GM12878 (cell line): ENCODE data around the gene ESRRG. TPM values are rescaled to one million over a fixed set of nuclear protein-coding genes. Genes with fewer than 3 reads are reported as not detected.

ENCODE experiments used
- ATAC-seq: fragments of 200-7000 bp; cut with Tn5 transposase; 3 replicates; pipeline ENCODE4 v1.9.1; 2020; ENCODE audit warnings: mild to moderate bottlenecking, moderate library complexity
- BruUV-seq: library from RNA; stranded (reverse); fragments of 400-500 nt; replicated peaks from 2 replicates; lab custom pipeline; 2021; lab: Mats Ljungman, UMichigan
- CTCF ChIA-PET: fragments of 300-600 bp; sonication (Branson Sonifier 250); formaldehyde crosslinking; extraction: SDS; loops from one replicate; lab custom pipeline; 2021; ENCODE audit warnings: inconsistent platforms; lab: Yijun Ruan, JAX
- POLR2A ChIA-PET: fragments of 350-600 bp; formaldehyde crosslinking; extraction: SDS; loops from one replicate; lab custom pipeline; 2021; ENCODE audit warnings: inconsistent platforms; lab: Charles Lee
- RAD21 ChIA-PET: fragments of 300-600 bp; sonication (Branson Sonifier 250); formaldehyde crosslinking; loops from one replicate; lab custom pipeline; 2023; ENCODE audit warnings: antibody characterized with exemption; ENCODE audit not compliant: unreplicated experiment; lab: Charles Lee
- SMC1A ChIA-PET: fragments of 300-600 bp; sonication (Branson Sonifier 250); formaldehyde crosslinking; loops from one replicate; lab custom pipeline; 2023; ENCODE audit not compliant: unreplicated experiment, uncharacterized antibody; lab: Charles Lee
- DNase-seq: peaks from one replicate; pipeline ENCODE4 v3.0.0-alpha.2; 2011; ENCODE audit warnings: low read depth, low spot score
- FAIRE-seq: peaks from 3 replicates; lab custom pipeline; 2011; peaks lifted over from hg19 to GRCh38; lab: Jason Lieb, UNC
- H2AFZ ChIP-seq: 2 replicates; pipeline ENCODE4 v1.6.0; 2011; ENCODE audit warnings: low read depth, low read length, control low read depth; ENCODE audit not compliant: control insufficient read depth
- H3K27ac ChIP-seq: 2 replicates; pipeline ENCODE4 v1.5.1; 2011; ENCODE audit warnings: control low read depth; ENCODE audit not compliant: control insufficient read depth, insufficient read depth
- H3K27me3 ChIP-seq, 2 experiments: replicated peaks in 1 of 2; 2 replicates each; pipeline versions ENCODE4 v1.6.0 to v1.6.1; 2011; ENCODE audit warnings: low read length in 1 of 2; ENCODE audit not compliant: control insufficient read depth in 2 of 2, insufficient read depth in 2 of 2
- H3K36me3 ChIP-seq, 2 experiments: 2 replicates each; pipeline ENCODE4 v1.5.1; 2011; ENCODE audit warnings: low read length in 1 of 2; ENCODE audit not compliant: control insufficient read depth in 2 of 2, insufficient read depth in 2 of 2
- H3K4me1 ChIP-seq: 2 replicates; pipeline ENCODE4 v1.6.1; 2011; ENCODE audit warnings: mild to moderate bottlenecking, low read length, moderate library complexity, mixed read lengths; ENCODE audit not compliant: control insufficient read depth, insufficient read depth
- H3K4me2 ChIP-seq: 2 replicates; pipeline ENCODE4 v1.6.0; 2011; ENCODE audit warnings: control low read depth; ENCODE audit not compliant: control insufficient read depth, insufficient read depth
- H3K4me3 ChIP-seq: fragments of 200-600 bp; sonication (generic); 2 replicates; pipeline ENCODE4 v1.5.1; 2016
- H3K79me2 ChIP-seq: 2 replicates; pipeline ENCODE4 v1.6.0; 2011; ENCODE audit warnings: low read length; ENCODE audit not compliant: control insufficient read depth, insufficient read depth
- H3K9ac ChIP-seq: 2 replicates; pipeline ENCODE4 v1.8.0; 2011; ENCODE audit warnings: low read length, control low read depth, mixed read lengths; ENCODE audit not compliant: control insufficient read depth, insufficient read depth
- H3K9me3 ChIP-seq: replicated peaks from 3 replicates; pipeline ENCODE4 v1.5.1; 2011; ENCODE audit warnings: mild to moderate bottlenecking, low read length; ENCODE audit not compliant: control insufficient read depth, insufficient read depth
- H4K20me1 ChIP-seq: 2 replicates; pipeline ENCODE4 v1.6.0; 2011; ENCODE audit not compliant: control insufficient read depth, insufficient read depth
- FOS ChIP-seq: IDR thresholded peaks from 3 replicates; pipeline ENCODE4 v1.6.1; 2011; ENCODE audit warnings: borderline replicate concordance; ENCODE audit not compliant: insufficient read length; ENCODE audit errors: extremely low read depth
- GABPA ChIP-seq: IDR thresholded peaks from 2 replicates; pipeline ENCODE4 v1.6.1; 2014; ENCODE audit warnings: antibody characterized with exemption, low read depth, mild to moderate bottlenecking, inconsistent platforms
- HSF1 ChIP-seq: fragments of 150-350 bp; IDR thresholded peaks from 2 replicates; pipeline ENCODE4 v1.6.1; 2014; ENCODE audit warnings: mild to moderate bottlenecking, low read depth, low read length
- IRF3 ChIP-seq: fragments of 450-650 bp; IDR thresholded peaks from 2 replicates; pipeline ENCODE4 v1.6.1; 2014; ENCODE audit warnings: mild to moderate bottlenecking
- NBN ChIP-seq: fragments of 450-650 bp; IDR thresholded peaks from 2 replicates; pipeline ENCODE4 v1.6.1; 2016
- NR2C1 ChIP-seq: fragments of 450-650 bp; IDR thresholded peaks from 2 replicates; pipeline ENCODE4 v1.6.1; 2017; ENCODE audit warnings: antibody characterized with exemption, mild to moderate bottlenecking, moderate library complexity
- NR2C2 ChIP-seq: IDR thresholded peaks from 2 replicates; pipeline ENCODE4 v1.6.1; 2011; ENCODE audit warnings: borderline replicate concordance, low read depth; ENCODE audit not compliant: control insufficient read depth, insufficient read length
- RCOR1 ChIP-seq: conservative IDR thresholded peaks from 2 replicates; pipeline ENCODE4 v1.6.1; 2012; ENCODE audit warnings: low read depth, low read length, improper control_type of control experiment
- RFX5 ChIP-seq: IDR thresholded peaks from 2 replicates; pipeline ENCODE4 v1.6.1; 2011; ENCODE audit warnings: low read depth, low read length, improper control_type of control experiment
- SKIL ChIP-seq: fragments of 450-650 bp; IDR thresholded peaks from 2 replicates; pipeline ENCODE4 v1.6.1; 2017; ENCODE audit warnings: mild to moderate bottlenecking, low read depth, inconsistent platforms; ENCODE audit not compliant: poor library complexity, severe bottlenecking
- SMAD1 ChIP-seq: fragments of 450-650 bp; IDR thresholded peaks from 2 replicates; pipeline ENCODE4 v1.6.1; 2018; ENCODE audit warnings: mild to moderate bottlenecking, low read depth; ENCODE audit not compliant: partially characterized antibody
- TAF1 ChIP-seq: IDR thresholded peaks from 2 replicates; pipeline ENCODE4 v1.6.1; 2011; ENCODE audit warnings: mild to moderate bottlenecking, low read depth, low read length, borderline replicate concordance
- TARDBP ChIP-seq: IDR thresholded peaks from 2 replicates; pipeline ENCODE4 v1.6.1; 2016; ENCODE audit warnings: borderline replicate concordance
- WGBS: methylation state at CpG from one replicate; pipeline ENCODE4 v1.1.6; 2016; ENCODE audit warnings: low lambda C conversion rate; ENCODE audit not compliant: insufficient replicate concordance, insufficient coverage; ENCODE audit errors: missing lambda C conversion rate; 5-methylcytosine and 5-hydroxymethylcytosine counted together
- in situ Hi-C: fragments of 300-500 bp; cut with MboI; formaldehyde crosslinking; loops from 9 replicates; pipeline ENCODE4 v1.14.3; 2018; ENCODE audit warnings: mixed read lengths
- intact Hi-C: fragments of 100-400 bp; cut with micrococcal nuclease; formaldehyde crosslinking; loops from one replicate; pipeline ENCODE4 v1.14.2; 2022; ENCODE audit not compliant: unreplicated experiment
- polyA plus RNA-seq, 11 experiments: library from polyadenylated mRNA; depleted of rRNA in 4 of 11; unstranded in 6 of 11; stranded (reverse) in 5 of 11; fragments of >200 nt; fragmentation: Nextera tagmentation in 4 of 11; fragmentation: Illumina TruSeq in 1 of 11; extraction: Ambion mirVana in 4 of 11; extraction: Trizol in 1 of 11; gene quantifications; 1 replicate in 1 of 11; 2 replicates in 10 of 11; pipeline versions ENCODE4 v1.2.1 to v1.2.3, GENCODE V29; 2011 to 2016; ENCODE audit warnings: inconsistent platforms in 2 of 11, missing spikeins in 2 of 11, low read depth in 1 of 11
- total RNA-seq, 4 experiments: library from RNA; depleted of rRNA in 3 of 4; stranded (reverse); fragments of >200 nt in 3 of 4; fragmentation: Illumina TruSeq in 1 of 4; extraction: Trizol in 1 of 4; gene quantifications; 2 replicates each; pipeline versions ENCODE4 v1.2.1 to v1.2.3, GENCODE V29; 2013 to 2021
- TF ChIP-seq, protein P1 (sequence below): IDR thresholded peaks from 2 replicates; pipeline ENCODE4 v1.6.1; 2011; ENCODE audit warnings: borderline replicate concordance, low read depth, mild to moderate bottlenecking, moderate library complexity, low read length; ENCODE audit not compliant: insufficient read depth, poor library complexity, severe bottlenecking

ESRRG gene
- total and polyA plus RNA-seq, 10 of the 15 experiments (the other 5 are each of a cell fraction or from before 2014, with no cell fraction given), result 0.03 TPM; not detected in 9

DNA sequence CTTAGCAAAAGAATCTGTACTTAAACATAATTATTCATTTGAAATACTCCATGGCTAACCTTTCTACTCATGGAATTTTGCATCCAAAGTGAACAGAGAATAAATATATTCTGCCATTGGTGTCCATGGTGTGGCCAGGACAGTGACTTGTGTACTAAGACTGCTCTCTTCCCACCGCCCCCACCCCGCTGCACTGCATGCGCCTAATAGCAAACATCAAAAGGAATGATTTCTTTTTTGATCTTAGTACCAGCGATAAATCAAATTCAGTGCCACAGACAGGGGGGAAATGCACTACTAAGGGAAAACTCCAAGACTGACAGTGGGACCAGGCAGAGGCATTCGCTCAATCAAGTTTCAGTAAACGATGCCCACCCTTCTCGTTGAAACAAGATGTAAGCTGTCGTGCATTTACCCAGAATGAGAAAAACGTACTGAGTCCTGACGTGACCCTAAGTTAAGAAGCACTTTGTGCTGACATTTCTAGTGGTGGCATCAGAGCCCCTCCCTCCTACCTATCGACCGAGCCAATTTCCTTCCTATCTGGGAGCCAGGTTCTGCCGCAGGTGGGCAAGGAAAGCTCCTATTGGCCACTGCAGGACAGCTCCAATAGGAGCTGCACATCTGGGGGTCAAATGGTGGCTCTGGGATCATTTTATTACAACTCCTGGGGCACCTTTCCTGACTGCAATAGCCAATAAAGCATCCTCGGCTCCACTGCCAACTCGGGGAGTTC lies 12.5 kb downstream of the ESRRG start (continued):
- TF ChIP-seq RCOR1 (no peak), NR2C2 (no peak), NBN (no peak), TARDBP (no peak)
- TF ChIP-seq, protein P1, sequence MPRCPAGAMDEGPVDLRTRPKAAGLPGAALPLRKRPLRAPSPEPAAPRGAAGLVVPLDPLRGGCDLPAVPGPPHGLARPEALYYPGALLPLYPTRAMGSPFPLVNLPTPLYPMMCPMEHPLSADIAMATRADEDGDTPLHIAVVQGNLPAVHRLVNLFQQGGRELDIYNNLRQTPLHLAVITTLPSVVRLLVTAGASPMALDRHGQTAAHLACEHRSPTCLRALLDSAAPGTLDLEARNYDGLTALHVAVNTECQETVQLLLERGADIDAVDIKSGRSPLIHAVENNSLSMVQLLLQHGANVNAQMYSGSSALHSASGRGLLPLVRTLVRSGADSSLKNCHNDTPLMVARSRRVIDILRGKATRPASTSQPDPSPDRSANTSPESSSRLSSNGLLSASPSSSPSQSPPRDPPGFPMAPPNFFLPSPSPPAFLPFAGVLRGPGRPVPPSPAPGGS, result no peak
- TF ChIP-seq, all 136 proteins: peak for 0

- 0% methylated on average over 5 of the region's 5 CpGs for WGBS
- no peaks in the 10 kb centered on the region for H3K79me2 ChIP-seq
- no peak overlapping the region for H3K4me2 ChIP-seq
- FAIRE-seq (no peak), ATAC-seq (no peak), DNase-seq (no peak)
- H2AFZ ChIP-seq, result no peak overlapping the region
- no TSS peak for BruUV-seq
- in situ Hi-C loops (no loop called here), intact Hi-C loops (no loop called here)
- ChIA-PET CTCF (interaction anchor here (1.5 kb wide), 1 partner anchor 46 kb away, joined by 3 read pairs; no protein-coding TSS in a partner anchor), POLR2A (no interaction called here), RAD21 (no interaction called here), SMC1A (interaction anchor here (1.2 kb wide), 1 partner anchor 20 kb away, joined by 3 read pairs; no protein-coding TSS in a partner anchor)
- no peak overlapping the region for H3K4me3 ChIP-seq
- H3K4me1 ChIP-seq, result no peaks in the 10 kb centered on the region
- H4K20me1 ChIP-seq, result no peaks in the 10 kb centered on the region
- H3K27ac ChIP-seq, result no peak overlapping the region
- no peaks in the 10 kb centered on the region for H3K36me3 ChIP-seq
- no peaks in the 10 kb centered on the region for H3K9me3 ChIP-seq
- H3K27me3 ChIP-seq, result no peaks in the 10 kb centered on the region
- no peak overlapping the region for H3K9ac ChIP-seq
- TF ChIP-seq TAF1 (no peak), IRF3 (no peak), NR2C1 (no peak), SKIL (no peak), TARDBP (no peak), HSF1 (no peak), RFX5 (no peak), GABPA (no peak), SMAD1 (no peak), FOS (no peak)
- TF ChIP-seq, protein P1, result no peak
Observed at GRCh38 chr1:216710055-216710454, 13.2 kb downstream of the ESRRG start.
